HepG2 (cell line): Measurements from ENCODE around the gene GORASP2. TPM values are rescaled to one million over a fixed set of nuclear protein-coding genes. Genes with fewer than 3 reads are reported as not detected.
A peak's percentile ranks its signal among the peaks of the same experiment; 100 is the strongest.

ENCODE experiments used
- ATAC-seq: fragments of 200-7000 bp; cut with Tn5 transposase; 3 replicates; pipeline ENCODE4 v1.9.1; 2020; ENCODE audit warnings: mild to moderate bottlenecking, moderate library complexity
- BruUV-seq: library from RNA; stranded (reverse); fragments of 400-500 nt; replicated peaks from 2 replicates; lab custom pipeline; 2021; lab: Mats Ljungman, UMichigan
- CTCF ChIA-PET: fragments of 300-600 bp; formaldehyde crosslinking; extraction: SDS; loops from one replicate; lab custom pipeline; 2021; ENCODE audit warnings: low total read pairs, inconsistent platforms, low intra/inter-chr PET ratio; lab: Yijun Ruan, JAX
- POLR2A ChIA-PET: fragments of 350-600 bp; sonication (Branson Sonifier 250); formaldehyde crosslinking; loops from one replicate; lab custom pipeline; 2020; ENCODE audit warnings: antibody characterized with exemption, inconsistent platforms; lab: Yijun Ruan, JAX
- DNase-seq: peaks from one replicate; pipeline ENCODE4 v3.0.0-alpha.2; 2015; ENCODE audit warnings: low spot score
- FAIRE-seq: peaks from 3 replicates; lab custom pipeline; 2011; peaks lifted over from hg19 to GRCh38; lab: Jason Lieb, UNC
- H2AFZ ChIP-seq: one replicate; pipeline ENCODE4 v1.6.1; 2011; ENCODE audit warnings: low read length, inconsistent platforms
- H3K27ac ChIP-seq: fragments of 300-600 bp; 3 replicates; pipeline ENCODE4 v1.8.0; 2011; ENCODE audit warnings: mixed run types, mild to moderate bottlenecking, mixed read lengths, low read length, inconsistent platforms; ENCODE audit not compliant: insufficient read depth; ENCODE audit errors: extremely low read length
- H3K27me3 ChIP-seq, 2 experiments: fragments of 200-600 bp in 1 of 2; 2 replicates in 1 of 2; 3 replicates in 1 of 2; pipeline versions ENCODE4 v1.6.0 to v1.8.0; 2011; ENCODE audit warnings: low read length in 2 of 2, mild to moderate bottlenecking in 2 of 2, moderate library complexity in 2 of 2, inconsistent platforms in 1 of 2; ENCODE audit not compliant: insufficient read depth in 2 of 2, control insufficient read depth in 1 of 2
- H3K36me3 ChIP-seq, 2 experiments: fragments of 200-600 bp in 1 of 2; replicated peaks in 1 of 2; 2 replicates in 1 of 2; 3 replicates in 1 of 2; pipeline versions ENCODE4 v1.5.1 to v1.8.0; 2011; ENCODE audit warnings: low read length in 2 of 2, inconsistent platforms in 1 of 2; ENCODE audit not compliant: insufficient read depth in 2 of 2, control insufficient read depth in 1 of 2
- H3K4me1 ChIP-seq: 2 replicates; pipeline ENCODE4 v1.5.1; 2012; ENCODE audit warnings: low read length, inconsistent platforms; ENCODE audit not compliant: insufficient read depth
- H3K4me2 ChIP-seq: 2 replicates; pipeline ENCODE4 v1.6.0; 2011; ENCODE audit warnings: low read depth, low read length, inconsistent platforms
- H3K4me3 ChIP-seq, 3 experiments: fragments of 200-600 bp in 1 of 3; sonication (generic), shearing (Covaris generic) in 1 of 3; replicated peaks in 1 of 3; 2 replicates each; pipeline ENCODE4 v1.5.1; 2011 to 2016; ENCODE audit warnings: low read length in 3 of 3, inconsistent platforms in 2 of 3, low read depth in 2 of 3, mild to moderate bottlenecking in 2 of 3, control low read depth in 1 of 3, mixed read lengths in 1 of 3; ENCODE audit not compliant: insufficient read depth in 1 of 3
- H3K79me2 ChIP-seq: one replicate; pipeline ENCODE4 v1.6.1; 2011; ENCODE audit warnings: low read length, inconsistent platforms; ENCODE audit not compliant: insufficient read depth
- H3K9ac ChIP-seq: 2 replicates; pipeline ENCODE4 v1.6.0; 2011; ENCODE audit warnings: mild to moderate bottlenecking, low read depth, low read length, inconsistent platforms; ENCODE audit not compliant: insufficient read depth
- H3K9me3 ChIP-seq: 2 replicates; pipeline ENCODE4 v1.5.1; 2012; ENCODE audit warnings: mild to moderate bottlenecking, low read length
- H4K20me1 ChIP-seq: 2 replicates; pipeline ENCODE4 v1.6.0; 2011; ENCODE audit warnings: inconsistent platforms, mild to moderate bottlenecking, low read length, moderate library complexity; ENCODE audit not compliant: insufficient read depth
- ESRRA ChIP-seq: sonication (generic); formaldehyde crosslinking; IDR thresholded peaks from 2 replicates; pipeline ENCODE4 v1.5.1; 2020; ENCODE audit warnings: mild to moderate bottlenecking, low read depth, missing genetic modification reagents
- FOSL2 ChIP-seq: sonication (generic); formaldehyde crosslinking; IDR thresholded peaks from 2 replicates; pipeline ENCODE4 v1.4.0; 2020; ENCODE audit warnings: missing genetic modification reagents
- FOXK2 ChIP-seq: fragments of 450-650 bp; IDR thresholded peaks from 2 replicates; pipeline ENCODE4 v1.6.1; 2016
- HNF1B ChIP-seq: sonication (generic); formaldehyde crosslinking; IDR thresholded peaks from 2 replicates; pipeline ENCODE4 v1.5.1; 2020; ENCODE audit warnings: mild to moderate bottlenecking, moderate library complexity, missing genetic modification reagents
- HNRNPUL1 ChIP-seq: fragments of 200-400 bp; formaldehyde crosslinking; IDR thresholded peaks from 2 replicates; pipeline ENCODE4 v1.6.1; 2017; ENCODE audit warnings: low read depth, mild to moderate bottlenecking, low read length, moderate library complexity
- KDM1A ChIP-seq: IDR thresholded peaks from 2 replicates; pipeline ENCODE4 v1.6.1; 2016; ENCODE audit warnings: missing compliant biosample characterization
- MIER2 ChIP-seq: IDR thresholded peaks from 2 replicates; pipeline ENCODE4 v1.6.1; 2016; ENCODE audit warnings: missing biosample characterization, missing genetic modification reagents
- RBM22 ChIP-seq: fragments of 200-400 bp; formaldehyde crosslinking; optimal IDR thresholded peaks from 2 replicates; pipeline ENCODE3; 2017; ENCODE audit warnings: mild to moderate bottlenecking, low read length, moderate library complexity
- TBX3 ChIP-seq: fragments of 450-650 bp; IDR thresholded peaks from 2 replicates; pipeline ENCODE4 v1.6.1; 2017; ENCODE audit warnings: antibody characterized with exemption, mild to moderate bottlenecking, inconsistent platforms, borderline replicate concordance
- ZBTB33 ChIP-seq: sonication (generic); formaldehyde crosslinking; IDR thresholded peaks from 2 replicates; pipeline ENCODE4 v1.4.0; 2020; ENCODE audit warnings: missing genetic modification reagents
- ZC3H13 ChIP-seq: sonication (generic); formaldehyde crosslinking; IDR thresholded peaks from 2 replicates; pipeline ENCODE4 v1.8.1; 2023; ENCODE audit warnings: mild to moderate bottlenecking, missing genetic modification reagents, moderate library complexity
- ZNF180 ChIP-seq: sonication (generic); formaldehyde crosslinking; IDR thresholded peaks from 2 replicates; pipeline ENCODE4 v1.4.0; 2020; ENCODE audit warnings: low read depth, missing genetic modification reagents, borderline replicate concordance
- ZNF432 ChIP-seq: sonication (generic); formaldehyde crosslinking; IDR thresholded peaks from 2 replicates; pipeline ENCODE4 v1.5.0; 2020; ENCODE audit warnings: missing genetic modification reagents, mild to moderate bottlenecking, borderline replicate concordance
- ZNF713 ChIP-seq: sonication (generic); formaldehyde crosslinking; IDR thresholded peaks from 2 replicates; pipeline ENCODE4 v1.4.0; 2020; ENCODE audit warnings: mild to moderate bottlenecking, missing genetic modification reagents
- ZNF777 ChIP-seq: sonication (generic); formaldehyde crosslinking; IDR thresholded peaks from 2 replicates; pipeline ENCODE4 v1.4.0; 2020; ENCODE audit warnings: missing genetic modification reagents
- WGBS: methylation state at CpG from one replicate; pipeline ENCODE4 v1.1.6; 2017; ENCODE audit warnings: low lambda C conversion rate; 5-methylcytosine and 5-hydroxymethylcytosine counted together
- in situ Hi-C: cut with HindIII; loops from 2 replicates; pipeline ENCODE4 v1.10.0; 2017; ENCODE audit warnings: low pct_unique_long_range_greater_than_20kb; ENCODE audit not compliant: extremely low pct_ligation_motif_present
- intact Hi-C: fragments of 100-400 bp; cut with micrococcal nuclease; formaldehyde crosslinking; loops from one replicate; pipeline ENCODE4 v1.10.0; 2022; ENCODE audit not compliant: unreplicated experiment
- polyA plus RNA-seq, 8 experiments: library from polyadenylated mRNA; depleted of rRNA in 3 of 8; stranded (reverse) in 7 of 8; unstranded in 1 of 8; fragments of >200 nt; fragmentation: Illumina TruSeq in 4 of 8; extraction: Trizol in 4 of 8; gene quantifications; 2 replicates each; pipeline versions ENCODE4 v1.2.1 to v1.2.3, GENCODE V29; 2011 to 2016; ENCODE audit warnings: low read depth in 4 of 8, missing spikeins in 1 of 8, mixed read lengths in 1 of 8; ENCODE audit not compliant: insufficient read depth in 1 of 8
- total RNA-seq, 5 experiments: library from RNA; depleted of rRNA; stranded (reverse); fragments of >200 nt; fragmentation: Illumina TruSeq; extraction: Trizol; gene quantifications; 2 replicates each; pipeline ENCODE4 v1.2.3, GENCODE V29; 2016; ENCODE audit warnings: low read depth in 1 of 5

GORASP2 gene
- total and polyA plus RNA-seq, 2 of the 13 experiments (the other 11 are each of a cell fraction or from before 2014, with no cell fraction given): 103 to 239 TPM

GRCh38 chr2:170967553-170967952 lies 38.5 kb downstream of the GORASP2 start (continued):
- TF ChIP-seq ZNF777 (CRISPR knock-in tag): no peak

- Histone ChIP-seq H2AFZ (no peak overlapping the region), H3K4me2 (no peak overlapping the region), H3K9ac (no peak overlapping the region), H3K4me1 (peaks cover 32% of the 10 kb centered on the region), H3K27me3 (no peaks in the 10 kb centered on the region), H3K4me3 (no peak overlapping the region), H3K36me3 (peaks cover 21 to 42% of the 10 kb centered on the region in 2 experiments), H3K79me2 (no peaks in the 10 kb centered on the region), H3K27ac (no peak overlapping the region), H4K20me1 (no peaks in the 10 kb centered on the region), H3K9me3 (no peaks in the 10 kb centered on the region)
- WGBS: 97% methylated on average over 12 of the region's 12 CpGs
- no peak for FAIRE-seq
- no peak for DNase-seq
- in situ Hi-C loops: no loop called here
- ChIA-PET CTCF (no interaction called here), POLR2A (no interaction called here)
- no TSS peak for BruUV-seq
- no peak for ATAC-seq
- intact Hi-C loops: loop anchor here (5.0 kb wide), 1 partner anchor 36 kb away; no protein-coding TSS in a partner anchor
- TF ChIP-seq ZNF180 (CRISPR knock-in tag): no peak
- no peak for TF ChIP-seq ESRRA
- no peak for TF ChIP-seq ZNF713
- no peak for TF ChIP-seq TBX3
- peak; percentile 8 for TF ChIP-seq RBM22
- peak; percentile 31; the same call in 1 of the 2 replicates for TF ChIP-seq ZC3H13 (CRISPR knock-in tag)
- 0 out of 2 replicates have a peak, but pooled peaks have one; percentile 26 for TF ChIP-seq HNF1B (CRISPR knock-in tag)
- no peak for TF ChIP-seq MIER2 (CRISPR knock-in tag)
- no peak for TF ChIP-seq ZNF432 (CRISPR knock-in tag)
- TF ChIP-seq FOSL2 (CRISPR knock-in tag): no peak
- no peak for TF ChIP-seq HNRNPUL1
- TF ChIP-seq ZBTB33 (CRISPR knock-in tag): no peak
- TF ChIP-seq KDM1A (CRISPR knock-in tag): no peak
- no peak for TF ChIP-seq FOXK2
These were observed 39.4 kb downstream of the GORASP2 start for GRCh38 chr2:170968205-170969003.
